ENCODE data around the gene IGLL5. TPM values are rescaled to one million over a fixed set of nuclear protein-coding genes. Genes with fewer than 3 reads are reported as not detected.
A peak's percentile ranks its signal among the peaks of the same experiment; 100 is the strongest.

Gene IGLL5
- total and polyA plus RNA-seq, 12 donors, result 0.26 to 4.4 (median 0.71) TPM; not detected in 5

DNA sequence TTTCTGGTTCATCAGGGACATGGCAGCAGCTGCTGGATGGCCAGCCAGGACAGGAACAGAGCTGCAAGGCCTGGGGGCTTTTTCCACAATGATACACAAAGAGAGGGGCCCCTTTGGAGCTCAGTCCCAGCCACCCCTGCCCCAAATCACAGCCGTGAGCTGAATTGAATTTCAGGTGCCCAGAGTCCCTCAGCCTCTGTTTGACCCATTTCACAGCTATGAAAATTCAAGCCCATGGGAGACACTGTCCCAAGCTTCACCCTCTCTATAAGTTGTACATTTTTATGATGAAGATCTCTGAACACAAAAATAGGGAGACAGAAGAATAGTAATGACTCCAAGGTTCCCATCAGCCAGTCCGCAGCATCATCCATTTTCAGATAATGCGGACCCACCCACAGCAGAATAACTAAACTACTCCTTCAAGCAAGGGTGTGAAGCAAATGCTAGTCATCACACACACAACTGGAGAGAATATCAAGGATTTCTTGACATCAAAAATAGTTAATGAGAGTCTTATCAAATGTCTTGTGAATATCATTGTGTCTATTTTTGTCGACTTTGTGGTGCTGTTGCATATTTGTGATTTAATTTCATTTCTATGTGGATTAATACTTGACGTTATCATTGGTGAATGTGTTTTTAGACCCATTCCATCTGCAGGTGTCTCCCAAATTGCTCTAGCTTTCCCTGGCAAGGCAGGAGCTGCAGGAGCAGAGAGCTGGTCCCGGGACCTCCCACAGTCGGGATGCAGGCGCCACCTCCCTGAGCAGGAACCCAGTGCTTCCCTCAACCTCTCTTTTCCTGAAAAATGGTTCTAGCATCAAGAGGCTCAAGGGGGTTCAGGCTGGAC is 24.7 kb downstream of the IGLL5 start:
- Histone ChIP-seq H3K36me3 (no peaks in the 10 kb centered on the region), H3K27me3 (peaks cover 0 to 14% (median 0%) of the 10 kb centered on the region in 7 donors), H3K9me3 (no peaks in the 10 kb centered on the region), H3K4me3 (no peak overlapping the region), H3K4me1 (no peaks in the 10 kb centered on the region), H3K27ac (no peak overlapping the region)
- ATAC-seq, result no peak
- no peak for DNase-seq
- WGBS, 2 donors, result 74 to 77% methylated on average over 8 of the region's 8 CpGs
- TF ChIP-seq, protein P1, sequence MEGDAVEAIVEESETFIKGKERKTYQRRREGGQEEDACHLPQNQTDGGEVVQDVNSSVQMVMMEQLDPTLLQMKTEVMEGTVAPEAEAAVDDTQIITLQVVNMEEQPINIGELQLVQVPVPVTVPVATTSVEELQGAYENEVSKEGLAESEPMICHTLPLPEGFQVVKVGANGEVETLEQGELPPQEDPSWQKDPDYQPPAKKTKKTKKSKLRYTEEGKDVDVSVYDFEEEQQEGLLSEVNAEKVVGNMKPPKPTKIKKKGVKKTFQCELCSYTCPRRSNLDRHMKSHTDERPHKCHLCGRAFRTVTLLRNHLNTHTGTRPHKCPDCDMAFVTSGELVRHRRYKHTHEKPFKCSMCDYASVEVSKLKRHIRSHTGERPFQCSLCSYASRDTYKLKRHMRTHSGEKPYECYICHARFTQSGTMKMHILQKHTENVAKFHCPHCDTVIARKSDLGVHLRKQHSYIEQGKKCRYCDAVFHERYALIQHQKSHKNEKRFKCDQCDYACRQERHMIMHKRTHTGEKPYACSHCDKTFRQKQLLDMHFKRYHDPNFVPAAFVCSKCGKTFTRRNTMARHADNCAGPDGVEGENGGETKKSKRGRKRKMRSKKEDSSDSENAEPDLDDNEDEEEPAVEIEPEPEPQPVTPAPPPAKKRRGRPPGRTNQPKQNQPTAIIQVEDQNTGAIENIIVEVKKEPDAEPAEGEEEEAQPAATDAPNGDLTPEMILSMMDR (IDR thresholded peaks at IDR 0.05), result no peak
- intact Hi-C loops (cut with DNase I), result no loop called here

DNA sequence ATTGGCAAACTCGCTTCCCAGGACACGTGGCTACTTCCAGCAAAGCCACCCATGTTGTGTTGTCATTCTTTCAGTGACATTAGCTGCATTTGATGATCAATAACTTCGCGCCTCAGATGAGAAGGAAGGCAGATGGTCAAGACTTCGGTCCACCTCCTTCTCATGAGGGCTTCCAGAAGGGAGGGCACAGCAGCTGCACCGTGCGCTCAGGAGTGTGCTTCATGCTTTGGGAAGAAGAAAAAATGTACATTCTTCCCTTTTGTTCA is 25.3 kb downstream of the IGLL5 start:
- 86 to 87% methylated on average over 7 of the region's 7 CpGs for WGBS, 2 donors
- intact Hi-C loops (cut with DNase I), result no loop called here
- Histone ChIP-seq H3K9me3 (no peaks in the 10 kb centered on the region), H3K27ac (no peak overlapping the region), H3K27me3 (peaks cover 0 to 9% (median 0%) of the 10 kb centered on the region in 7 donors), H3K4me1 (no peaks in the 10 kb centered on the region), H3K4me3 (no peak overlapping the region), H3K36me3 (no peaks in the 10 kb centered on the region)
- TF ChIP-seq, protein P1 (IDR thresholded peaks at IDR 0.05), result no peak
- DNase-seq, result no peak
- no peak for ATAC-seq

DNA sequence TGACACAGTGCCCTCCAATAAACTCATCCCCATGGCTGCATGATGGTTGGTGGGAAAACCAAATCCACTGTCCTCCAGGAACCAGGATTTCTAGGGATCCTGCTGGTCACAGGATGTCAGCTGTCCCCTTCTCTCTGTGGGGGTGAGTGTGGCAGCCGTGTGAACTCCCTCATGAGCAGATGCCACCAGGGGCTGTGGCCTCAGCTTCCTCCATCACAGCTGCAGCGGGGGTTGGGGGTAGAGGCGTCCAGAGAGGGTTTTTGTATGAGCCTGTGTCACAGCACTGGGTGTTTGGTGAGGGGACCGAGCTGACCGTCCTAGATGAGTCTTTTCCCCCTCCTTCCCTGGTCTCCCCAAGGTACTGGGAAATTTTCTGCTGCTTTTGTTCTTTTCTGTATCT is 26.4 kb downstream of the IGLL5 start:
- ATAC-seq (no peak), DNase-seq (no peak)
- Histone ChIP-seq H3K9me3 (no peaks in the 10 kb centered on the region), H3K4me1 (no peaks in the 10 kb centered on the region), H3K4me3 (no peak overlapping the region), H3K36me3 (no peaks in the 10 kb centered on the region), H3K27ac (no peak overlapping the region), H3K27me3 (peaks cover 0 to 7% (median 0%) of the 10 kb centered on the region in 7 donors)
- 72 to 79% methylated on average over 5 of the region's 5 CpGs for WGBS, 2 donors
- TF ChIP-seq, protein P1 (IDR thresholded peaks at IDR 0.05), result no peak
- intact Hi-C loops (cut with DNase I), result no loop called here

DNA sequence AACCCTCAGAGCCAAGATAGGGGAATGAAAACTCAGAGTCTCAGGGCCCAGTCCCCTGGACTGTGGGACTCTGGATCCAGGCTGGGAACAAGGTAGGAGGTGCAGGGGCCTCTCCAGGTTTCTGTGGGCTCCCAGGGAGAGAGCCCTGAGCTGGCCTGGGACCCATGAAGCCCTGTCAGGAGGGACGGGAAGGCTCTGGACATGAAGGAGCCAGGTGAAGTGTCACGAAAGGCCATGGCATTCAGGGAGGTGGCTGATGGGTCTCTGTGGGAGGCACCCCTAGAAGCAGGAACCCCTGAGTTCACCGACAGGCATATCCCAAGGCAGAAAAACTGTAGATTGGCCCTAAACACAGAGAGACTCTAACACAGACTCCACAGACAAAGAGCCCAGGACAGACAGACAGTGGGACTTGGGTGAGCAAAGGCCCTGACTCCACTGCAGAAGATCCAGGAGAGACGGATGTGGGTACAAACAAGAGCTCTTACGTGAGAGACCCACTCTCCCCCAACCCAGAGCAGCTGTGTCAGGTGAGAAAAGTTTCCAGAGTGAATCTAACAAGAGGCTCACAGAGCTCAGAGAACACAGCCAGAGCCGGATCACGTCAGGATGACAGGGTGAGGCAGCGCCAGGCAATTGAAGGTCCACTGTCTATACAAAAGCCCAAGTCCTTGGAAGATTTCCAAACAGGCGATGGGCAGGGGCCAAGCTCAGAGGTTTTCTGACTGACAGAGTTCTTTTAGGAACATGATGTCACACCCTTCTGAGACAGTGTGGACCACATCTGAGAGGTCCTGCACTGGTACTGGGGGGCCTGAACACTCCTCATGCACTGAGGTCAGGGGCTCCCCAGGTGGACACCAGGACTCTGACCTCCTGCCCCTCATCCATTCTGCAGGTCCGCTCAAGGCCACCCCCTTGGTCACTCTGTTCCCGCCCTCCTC is 27.4 kb downstream of the IGLL5 start:
- Histone ChIP-seq H3K9me3 (no peaks in the 10 kb centered on the region), H3K27ac (no peak overlapping the region), H3K27me3 (peaks cover 0 to 4% (median 0%) of the 10 kb centered on the region in 7 donors), H3K4me3 (no peak overlapping the region), H3K36me3 (no peaks in the 10 kb centered on the region), H3K4me1 (no peaks in the 10 kb centered on the region)
- 71 to 82% methylated on average over 11 of the region's 11 CpGs for WGBS, 2 donors
- DNase-seq, result no peak
- ATAC-seq, result peak in 1 of 8 donors; percentile 14
- TF ChIP-seq, protein P1 (IDR thresholded peaks at IDR 0.05), result no peak
- intact Hi-C loops (cut with DNase I), result no loop called here

Data from heart right ventricle (tissue), 16 donors.